ENCODE measurements around the gene TBC1D9B.

The TBC1D9B gene

DNA sequence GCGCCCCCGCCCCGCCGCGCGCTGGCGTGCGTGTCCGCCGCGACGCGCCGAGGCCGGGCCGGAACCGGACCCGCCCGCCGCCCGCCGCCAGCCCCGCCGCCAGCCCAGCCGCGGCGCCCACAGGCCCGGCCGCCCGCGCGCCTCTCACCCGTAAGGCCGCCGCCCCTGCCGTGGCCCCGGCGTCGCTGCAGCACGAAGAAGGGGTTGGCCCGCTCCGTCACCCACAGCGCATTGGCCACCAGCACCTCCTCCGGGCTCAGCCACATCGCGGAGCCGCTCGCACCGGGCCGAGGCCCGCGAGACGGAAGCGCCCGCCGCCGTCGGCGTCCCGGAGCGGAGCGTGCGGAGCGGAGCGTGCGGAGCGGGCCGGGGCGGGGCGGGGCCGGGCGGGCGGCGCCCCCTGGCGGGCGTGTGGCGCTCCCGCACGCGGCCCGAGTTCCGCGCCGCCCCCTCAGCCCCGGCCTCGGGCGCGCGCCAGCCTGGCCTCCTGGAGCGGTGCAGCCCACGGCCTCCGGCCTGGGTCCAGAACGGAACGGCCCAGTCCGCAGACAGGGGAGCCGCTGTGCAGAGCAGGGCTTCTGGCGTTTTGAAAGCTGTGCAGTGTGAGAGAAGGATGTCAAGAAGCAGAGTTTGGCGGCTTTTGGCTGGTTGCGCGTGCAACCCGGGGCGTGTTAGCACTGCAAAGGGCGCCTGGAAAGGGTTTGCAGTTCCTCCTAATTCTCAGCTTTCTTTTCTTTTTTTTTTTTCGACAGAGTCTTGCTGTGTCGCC is at the start of gene TBC1D9B:
Gene TBC1D9B, minus strand, starts transcription at position 342 of the 769 bp plus-strand sequence. Its CDS starts 76 bp downstream, at position 266.
- Mint-ChIP-seq H3K9me3 (no peaks in the 10 kb centered on the region), H3K4me3 (peak within 1 kb of the TSS; percentile 89), H3K4me1 (ENCODE audit: low read depth) (peaks cover 26% of the 10 kb centered on the region), H3K36me3 (ENCODE audit: low read depth) (peaks cover 21% of the 10 kb centered on the region), H3K27ac (peak within 1 kb of the TSS; percentile 76), H3K27me3 (no peaks in the 10 kb centered on the region)

DNA sequence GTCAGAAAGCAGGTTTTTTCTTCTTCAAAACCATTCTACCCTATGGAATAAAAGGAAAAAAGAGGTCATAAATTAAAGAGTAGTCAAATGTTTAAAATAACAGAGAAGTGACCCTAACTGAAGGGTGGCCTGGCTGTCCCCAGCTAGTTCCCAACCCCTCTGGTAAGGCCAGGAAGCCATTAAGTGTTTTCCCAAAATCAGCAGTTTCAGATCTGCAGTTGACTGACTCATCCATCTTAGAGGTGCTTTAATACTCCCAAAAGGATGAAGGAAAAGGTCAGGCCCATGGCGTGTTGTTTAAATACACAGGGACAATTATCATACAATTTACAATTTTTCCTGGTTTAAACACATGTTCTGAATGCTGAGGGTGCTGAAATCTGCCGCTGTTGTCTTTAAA is 47.9 kb upstream of the TBC1D9B start:
- H3K27ac Mint-ChIP-seq: no peak overlapping the region
- H3K9me3 Mint-ChIP-seq: no peaks in the 10 kb centered on the region
- H3K4me3 Mint-ChIP-seq: no peak overlapping the region
- no peaks in the 10 kb centered on the region for H3K27me3 Mint-ChIP-seq
- H3K4me1 Mint-ChIP-seq (ENCODE audit: low read depth): no peaks in the 10 kb centered on the region
- peaks cover 14% of the 10 kb centered on the region for H3K36me3 Mint-ChIP-seq (ENCODE audit: low read depth)

DNA sequence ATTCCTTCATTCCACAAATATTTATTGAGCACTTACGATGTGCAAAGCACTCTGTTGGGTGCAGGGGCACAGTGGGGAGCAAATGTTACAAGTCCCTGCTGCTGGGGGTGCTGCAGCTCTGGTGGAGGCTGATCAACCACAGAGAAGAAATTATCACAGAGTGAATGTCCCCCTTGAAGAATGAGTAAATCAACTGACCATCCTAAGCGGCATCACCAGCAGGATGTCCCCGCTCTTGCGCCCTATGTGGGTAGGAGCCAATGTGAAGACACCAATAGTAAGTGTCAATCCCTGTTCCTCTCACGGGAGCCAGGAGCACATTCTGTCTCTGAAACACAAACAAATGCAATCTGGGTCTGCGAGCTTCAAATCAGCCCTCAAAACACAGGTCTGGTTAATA is 47.4 kb upstream of the TBC1D9B start:
- no peak overlapping the region for H3K27ac Mint-ChIP-seq
- no peaks in the 10 kb centered on the region for H3K4me1 Mint-ChIP-seq (ENCODE audit: low read depth)
- no peaks in the 10 kb centered on the region for H3K27me3 Mint-ChIP-seq

DNA sequence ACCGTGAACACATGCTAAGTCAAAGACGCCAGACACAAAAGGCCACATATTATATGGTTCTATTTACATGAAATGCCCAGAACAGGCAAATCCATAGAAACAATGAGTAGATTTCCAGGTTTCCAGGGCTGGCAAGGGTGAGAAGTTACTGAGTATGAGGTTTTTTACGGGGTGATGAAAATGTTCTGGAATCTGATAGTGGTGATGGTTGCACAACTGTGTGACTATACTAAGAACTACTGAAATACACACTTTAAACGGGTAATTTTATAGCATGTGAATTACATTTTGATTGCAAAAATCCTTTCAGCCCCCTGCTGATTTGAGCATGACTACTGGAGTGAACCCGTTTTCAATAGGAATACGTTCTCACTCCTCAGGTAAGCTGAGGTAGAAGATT is 46.7 kb upstream of the TBC1D9B start:
- Mint-ChIP-seq H3K4me1 (ENCODE audit: low read depth) (no peaks in the 10 kb centered on the region), H3K27me3 (no peaks in the 10 kb centered on the region), H3K36me3 (ENCODE audit: low read depth) (peaks cover 11% of the 10 kb centered on the region), H3K27ac (no peak overlapping the region), H3K9me3 (no peaks in the 10 kb centered on the region), H3K4me3 (no peak overlapping the region)

More for the DNA sequence above, 47.4 kb upstream of the TBC1D9B start:
- peaks cover 11% of the 10 kb centered on the region for H3K36me3 Mint-ChIP-seq (ENCODE audit: low read depth)
- H3K9me3 Mint-ChIP-seq: no peaks in the 10 kb centered on the region
- no peak overlapping the region for H3K4me3 Mint-ChIP-seq

DNA sequence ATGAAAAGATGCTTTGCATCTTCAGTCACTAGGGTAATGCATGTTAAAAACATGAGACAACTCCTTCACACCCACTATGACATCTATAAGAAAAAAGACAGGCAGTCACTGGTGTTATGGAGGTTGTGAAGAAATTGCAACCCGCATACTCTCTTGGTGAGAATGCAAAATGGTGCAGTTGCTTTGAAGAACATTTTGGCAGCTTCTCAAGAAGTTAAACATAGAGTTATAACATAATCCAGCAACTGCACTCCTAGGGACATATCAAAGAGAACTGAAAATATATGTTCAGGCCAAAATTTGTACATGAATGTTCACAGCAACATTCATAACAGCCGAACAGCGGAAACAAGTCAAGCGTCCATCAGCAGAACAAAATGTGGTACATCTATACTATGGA is 46.3 kb upstream of the TBC1D9B start:
- no peaks in the 10 kb centered on the region for H3K27me3 Mint-ChIP-seq
- no peak overlapping the region for H3K27ac Mint-ChIP-seq
- H3K4me1 Mint-ChIP-seq (ENCODE audit: low read depth): no peaks in the 10 kb centered on the region
- no peak overlapping the region for H3K4me3 Mint-ChIP-seq
- peaks cover 11% of the 10 kb centered on the region for H3K36me3 Mint-ChIP-seq (ENCODE audit: low read depth)
- no peaks in the 10 kb centered on the region for H3K9me3 Mint-ChIP-seq

DNA sequence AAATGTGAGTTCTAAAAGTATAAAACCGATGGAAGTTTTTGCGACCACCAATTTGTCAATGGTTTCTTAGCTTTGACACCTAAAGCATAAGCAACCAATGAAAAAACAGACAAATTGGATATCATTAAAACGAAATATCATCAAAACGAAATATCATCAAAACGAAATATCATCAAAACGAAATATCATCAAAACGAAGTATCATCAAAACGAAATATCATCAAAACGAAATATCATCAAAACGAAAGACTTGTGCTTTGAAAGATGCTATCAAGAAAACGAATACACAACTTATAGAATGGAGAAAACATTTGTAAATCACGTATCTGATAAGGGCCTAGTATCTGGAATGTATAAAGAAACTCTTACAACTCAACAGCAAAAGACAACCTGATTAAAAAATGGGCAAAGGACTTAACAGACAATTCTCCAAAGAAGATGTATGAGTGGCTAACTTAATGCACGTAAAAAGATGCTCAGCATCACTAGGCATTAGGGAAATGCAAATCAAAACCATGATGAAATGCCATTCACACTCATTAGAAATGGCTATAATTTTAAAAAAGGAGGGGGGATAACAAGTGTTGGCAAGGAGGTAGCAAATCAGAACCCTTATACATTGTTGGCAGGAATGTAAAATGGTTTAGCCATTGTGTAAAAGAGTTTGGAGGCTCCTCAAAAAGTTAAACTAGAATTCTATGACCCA is 29.4 kb upstream of the TBC1D9B start:
- H3K4me1 Mint-ChIP-seq (ENCODE audit: low read depth): no peaks in the 10 kb centered on the region
- H3K36me3 Mint-ChIP-seq (ENCODE audit: low read depth): no peaks in the 10 kb centered on the region
- H3K27ac Mint-ChIP-seq: no peak overlapping the region
- H3K4me3 Mint-ChIP-seq: no peak overlapping the region
- H3K9me3 Mint-ChIP-seq: no peaks in the 10 kb centered on the region
- H3K27me3 Mint-ChIP-seq: no peaks in the 10 kb centered on the region

DNA sequence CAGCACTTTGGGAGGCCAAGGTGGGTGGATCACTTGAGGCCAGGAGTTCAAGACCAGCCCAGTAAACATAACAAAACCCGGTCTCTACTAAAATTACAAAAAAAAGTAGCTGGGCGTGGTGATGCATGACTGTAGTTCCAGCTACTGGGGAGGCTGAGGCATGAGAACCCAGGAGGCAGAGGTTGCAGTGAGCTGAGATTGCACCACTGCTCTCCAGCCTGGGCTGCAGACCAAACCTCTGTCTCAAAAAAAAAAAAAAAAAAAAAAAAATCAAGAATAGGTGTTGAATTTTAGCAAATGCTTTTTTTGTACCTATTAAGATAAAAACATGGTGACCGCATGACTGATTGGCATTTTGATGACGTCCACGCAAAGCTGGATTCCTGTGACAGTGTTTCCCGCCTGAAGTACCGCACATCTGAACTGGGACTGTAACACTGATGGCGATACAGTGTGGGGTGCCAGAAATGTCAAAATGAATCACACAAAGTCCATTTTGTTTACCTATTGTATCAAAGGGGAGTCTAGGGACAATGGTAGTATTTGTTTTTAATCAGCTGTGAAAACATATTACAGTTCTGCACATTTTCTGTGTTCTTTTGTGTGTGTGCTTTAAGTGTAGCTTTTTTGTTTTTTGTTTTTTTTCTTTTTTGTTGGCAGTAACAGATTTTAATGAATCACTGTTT is 23.2 kb upstream of the TBC1D9B start:
- Mint-ChIP-seq H3K27ac (no peak overlapping the region), H3K4me1 (ENCODE audit: low read depth) (no peaks in the 10 kb centered on the region), H3K4me3 (no peak overlapping the region), H3K36me3 (ENCODE audit: low read depth) (no peaks in the 10 kb centered on the region), H3K27me3 (no peaks in the 10 kb centered on the region), H3K9me3 (no peaks in the 10 kb centered on the region)

DNA sequence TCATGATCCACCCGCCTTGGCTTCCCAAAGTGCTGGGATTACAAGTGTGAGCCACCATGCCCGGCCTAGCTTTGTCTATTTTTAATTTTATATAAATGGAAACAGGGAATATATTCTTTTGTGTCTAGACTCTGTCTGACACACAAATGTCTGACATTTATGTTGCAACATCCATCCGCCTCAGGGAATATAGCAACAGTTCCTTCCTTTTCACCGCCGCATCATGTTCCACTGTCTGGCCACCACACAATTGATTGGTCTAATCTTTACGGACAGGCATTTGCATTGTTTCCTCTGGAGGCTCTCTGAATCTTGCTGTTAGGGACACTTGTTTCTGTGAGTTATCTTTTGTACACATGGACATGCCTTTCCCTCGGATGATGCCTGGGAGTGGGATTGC is 20.1 kb upstream of the TBC1D9B start:
- H3K27me3 Mint-ChIP-seq: no peaks in the 10 kb centered on the region
- H3K9me3 Mint-ChIP-seq: no peaks in the 10 kb centered on the region
- no peaks in the 10 kb centered on the region for H3K4me1 Mint-ChIP-seq (ENCODE audit: low read depth)
- H3K27ac Mint-ChIP-seq: no peak overlapping the region
- no peaks in the 10 kb centered on the region for H3K36me3 Mint-ChIP-seq (ENCODE audit: low read depth)
- no peak overlapping the region for H3K4me3 Mint-ChIP-seq

DNA sequence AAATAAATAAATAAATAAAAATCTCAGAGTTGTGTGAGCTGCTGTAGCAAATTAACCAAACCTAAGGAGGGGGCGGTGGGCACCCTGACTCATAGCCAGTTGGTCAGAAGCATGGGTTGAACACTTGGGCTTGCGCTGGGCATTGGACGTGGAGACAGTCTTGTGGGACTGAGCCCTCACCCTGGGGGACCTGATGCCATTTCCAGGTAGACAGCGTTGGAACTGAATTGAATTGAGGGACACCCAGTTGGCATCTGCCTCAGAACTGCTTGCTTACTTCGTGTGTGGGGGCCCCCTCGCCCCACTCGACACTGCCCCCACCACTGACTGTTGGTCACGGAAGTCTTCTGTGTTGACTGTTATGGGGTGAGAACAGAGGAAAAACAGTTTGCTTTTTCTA is 19.0 kb upstream of the TBC1D9B start:
- no peak overlapping the region for H3K27ac Mint-ChIP-seq
- H3K4me1 Mint-ChIP-seq (ENCODE audit: low read depth): no peaks in the 10 kb centered on the region
- H3K27me3 Mint-ChIP-seq: no peaks in the 10 kb centered on the region

DNA sequence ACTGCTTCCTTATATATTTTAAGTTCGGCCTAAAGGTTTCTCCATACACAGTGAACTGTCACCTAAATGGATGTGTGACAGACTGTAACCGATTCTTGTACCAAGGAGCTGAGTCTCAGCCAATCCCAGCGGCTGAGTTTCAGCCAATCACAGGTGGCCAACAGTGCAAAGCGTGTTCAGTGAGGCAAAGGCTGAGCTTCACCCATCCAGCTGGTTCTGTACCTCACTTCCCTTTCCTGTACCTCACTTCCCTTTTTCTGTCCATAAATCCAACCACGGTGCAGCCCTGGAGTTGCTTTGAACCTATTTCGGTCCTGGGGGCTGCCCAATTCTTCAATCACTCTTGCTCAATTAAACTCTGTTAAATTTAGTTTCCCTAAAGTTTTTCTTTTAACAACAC is 15.7 kb upstream of the TBC1D9B start:
- Mint-ChIP-seq H3K27ac (no peak overlapping the region), H3K4me1 (ENCODE audit: low read depth) (no peaks in the 10 kb centered on the region), H3K4me3 (no peak overlapping the region), H3K9me3 (no peaks in the 10 kb centered on the region), H3K36me3 (ENCODE audit: low read depth) (no peaks in the 10 kb centered on the region), H3K27me3 (no peaks in the 10 kb centered on the region)

More for the DNA sequence above, 19.0 kb upstream of the TBC1D9B start:
- Mint-ChIP-seq H3K4me3 (no peak overlapping the region), H3K9me3 (no peaks in the 10 kb centered on the region), H3K36me3 (ENCODE audit: low read depth) (no peaks in the 10 kb centered on the region)

DNA sequence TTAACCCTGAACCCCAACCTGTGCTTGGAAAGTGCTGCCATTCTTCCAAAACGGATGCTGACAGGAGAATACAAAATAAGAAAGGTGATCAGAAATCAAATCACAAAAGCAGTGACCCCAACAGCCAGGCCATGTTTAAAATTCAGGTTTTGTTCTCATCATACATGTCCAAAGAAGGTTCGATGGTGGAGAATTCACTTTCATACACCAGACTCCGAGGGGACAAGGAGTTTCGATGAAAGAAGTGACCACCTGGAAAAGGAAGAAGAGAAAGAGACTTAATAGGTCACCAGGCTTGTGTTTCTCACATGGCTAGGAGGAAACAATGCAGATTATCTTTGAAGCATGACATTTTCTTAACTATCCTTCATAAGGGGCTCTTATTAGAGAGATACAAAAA is 12.5 kb upstream of the TBC1D9B start:
- peaks cover 4% of the 10 kb centered on the region for H3K27me3 Mint-ChIP-seq

DNA sequence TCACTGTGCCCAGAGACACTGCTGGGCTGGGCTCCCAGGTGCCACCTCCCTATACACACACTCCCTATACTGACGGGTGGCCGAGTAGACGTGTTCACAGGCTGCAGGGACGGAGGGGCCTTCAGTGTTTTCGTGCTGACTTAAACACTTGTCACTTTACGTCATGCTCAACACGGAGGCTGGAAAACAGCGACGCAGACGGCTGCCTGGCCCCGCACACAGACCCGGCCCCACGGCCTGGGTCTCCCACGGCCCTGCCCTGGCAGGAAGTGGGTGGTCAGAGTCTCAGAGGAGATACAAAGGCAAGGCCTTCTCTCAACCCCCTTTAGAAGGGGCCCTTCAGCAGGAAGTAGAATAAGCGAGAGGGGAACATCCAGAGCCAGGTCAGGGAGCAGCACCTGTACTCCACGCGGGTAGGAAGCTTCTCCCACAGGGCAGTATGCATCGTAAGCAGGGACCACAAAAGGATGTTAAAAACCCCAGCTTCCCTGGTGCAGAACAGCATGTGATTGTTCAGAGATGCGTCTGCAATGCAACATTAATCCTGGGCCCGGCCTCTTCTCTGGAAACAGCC is 11.9 kb upstream of the TBC1D9B start:
- Mint-ChIP-seq H3K4me3 (no peak overlapping the region), H3K9me3 (no peaks in the 10 kb centered on the region), H3K36me3 (ENCODE audit: low read depth) (no peaks in the 10 kb centered on the region), H3K27ac (no peak overlapping the region), H3K4me1 (ENCODE audit: low read depth) (no peaks in the 10 kb centered on the region), H3K27me3 (peaks cover 4% of the 10 kb centered on the region)

More for the DNA sequence above, 12.5 kb upstream of the TBC1D9B start:
- no peaks in the 10 kb centered on the region for H3K9me3 Mint-ChIP-seq
- H3K36me3 Mint-ChIP-seq (ENCODE audit: low read depth): no peaks in the 10 kb centered on the region
- H3K4me1 Mint-ChIP-seq (ENCODE audit: low read depth): no peaks in the 10 kb centered on the region
- H3K27ac Mint-ChIP-seq: no peak overlapping the region
- H3K4me3 Mint-ChIP-seq: no peak overlapping the region

DNA sequence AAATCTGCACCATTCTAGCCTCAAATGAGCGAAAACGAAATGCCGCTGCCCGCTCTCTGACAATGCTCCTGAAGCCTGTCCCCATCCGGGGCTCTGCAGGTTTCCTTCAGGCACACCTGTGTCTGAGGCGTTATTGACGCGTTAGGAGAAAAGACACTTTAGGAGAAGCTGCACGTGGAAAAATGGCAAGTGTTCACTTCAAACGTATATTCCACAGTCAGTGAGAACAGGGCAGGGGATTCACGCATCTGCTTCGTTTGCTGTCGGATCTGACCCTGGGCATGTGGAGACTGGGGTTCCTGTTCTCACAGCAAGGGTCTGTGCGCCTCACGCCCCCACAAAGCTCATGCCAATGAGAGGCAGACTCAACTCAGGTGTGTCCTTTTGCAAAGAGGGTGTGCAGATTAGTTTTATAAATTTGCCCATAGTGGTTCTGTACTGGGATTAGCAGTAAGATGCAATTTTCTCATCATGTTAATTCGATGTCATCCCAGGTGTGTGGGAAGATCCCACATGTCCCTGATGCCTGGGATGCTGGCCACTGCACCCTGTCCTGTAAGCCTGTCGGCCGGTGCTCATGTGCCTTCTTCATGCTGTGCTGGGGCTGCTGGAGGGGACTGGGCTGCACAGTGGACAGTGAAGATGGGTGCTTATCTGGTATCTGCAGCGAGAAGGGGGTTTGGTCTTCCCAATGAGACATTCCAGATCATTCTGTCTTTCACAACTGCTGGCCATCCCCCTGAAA is 11.2 kb upstream of the TBC1D9B start:
- Mint-ChIP-seq H3K36me3 (ENCODE audit: low read depth) (no peaks in the 10 kb centered on the region), H3K27ac (no peak overlapping the region), H3K9me3 (no peaks in the 10 kb centered on the region), H3K4me3 (no peak overlapping the region), H3K4me1 (ENCODE audit: low read depth) (peaks cover 6% of the 10 kb centered on the region), H3K27me3 (peaks cover 4% of the 10 kb centered on the region)

DNA sequence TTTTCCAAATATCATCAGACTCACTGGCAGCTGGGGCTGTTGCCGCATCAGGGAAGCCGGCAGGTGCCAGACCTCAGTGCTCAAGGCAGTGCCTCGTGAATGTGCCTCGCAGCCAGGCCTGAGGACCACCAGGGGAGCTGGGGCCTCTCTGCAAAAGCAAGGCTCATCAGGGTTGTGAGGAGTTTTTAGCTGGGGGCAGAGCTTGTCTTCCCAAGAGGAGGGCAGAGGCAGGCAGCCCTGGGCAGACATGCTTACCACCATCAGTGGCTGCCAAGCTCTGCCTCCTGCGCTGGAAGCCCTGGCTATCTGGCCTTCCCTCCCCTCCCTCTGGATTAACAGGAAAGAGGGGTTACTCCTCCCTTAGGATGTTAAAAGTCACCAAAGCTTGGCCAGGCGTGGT is 8.8 kb upstream of the TBC1D9B start:
- no peaks in the 10 kb centered on the region for H3K36me3 Mint-ChIP-seq (ENCODE audit: low read depth)
- H3K4me1 Mint-ChIP-seq (ENCODE audit: low read depth): peaks cover 9% of the 10 kb centered on the region
- H3K4me3 Mint-ChIP-seq: no peak overlapping the region
- no peak overlapping the region for H3K27ac Mint-ChIP-seq
- no peaks in the 10 kb centered on the region for H3K9me3 Mint-ChIP-seq
- peaks cover 4% of the 10 kb centered on the region for H3K27me3 Mint-ChIP-seq
